ENCODE data around the gene RXRA.

DNA sequence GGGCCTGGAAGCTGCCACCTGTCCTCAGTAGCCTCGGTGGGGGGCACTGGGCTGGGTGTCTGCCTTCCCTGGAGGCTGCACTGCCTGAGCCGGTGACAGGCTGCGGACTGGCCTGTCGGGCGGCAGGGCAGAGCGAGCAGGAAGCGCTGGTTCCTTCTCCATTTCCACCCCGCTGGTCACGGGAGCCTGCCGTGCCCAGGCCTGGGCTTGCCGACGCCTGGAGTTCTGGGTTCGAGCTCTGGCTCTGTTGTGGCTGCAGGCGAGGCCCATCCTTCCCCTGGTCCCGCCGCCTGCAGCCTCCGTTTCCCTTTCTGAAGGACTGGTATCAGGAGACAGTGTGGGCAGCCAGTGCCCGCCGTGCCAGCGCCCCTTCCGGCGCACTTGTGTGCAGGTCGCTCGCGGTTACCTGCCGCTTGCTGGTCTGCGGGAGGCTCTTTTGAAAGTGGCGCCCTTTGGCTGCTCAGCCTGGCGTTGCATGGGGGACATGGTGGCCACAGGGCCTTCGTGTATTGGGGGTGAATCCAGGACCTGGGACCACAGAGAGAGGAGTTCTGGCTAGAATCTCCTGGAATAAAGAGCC lies 34.0 kb downstream of the RXRA start:
- TF ChIP-seq POLR2AphosphoS5 (IDR thresholded peaks at IDR 0.05) (no peak), CTCF (IDR thresholded peaks at IDR 0.05) (no peak), POLR2A (IDR thresholded peaks at IDR 0.05) (no peak)
